ENCODE measurements around the gene SFMBT2.

- TF ChIP-seq CTCF (IDR thresholded peaks at IDR 0.05) (no peak), TCF7L2 (IDR thresholded peaks at IDR 0.05; ENCODE audit: low read depth, low read length) (no peak), REST (IDR thresholded peaks at IDR 0.05; ENCODE audit: insufficient read depth in 1 of 2, low read depth in 2 of 2, low read length in 1 of 2) (no peak), SIN3A (IDR thresholded peaks at IDR 0.05; ENCODE audit: borderline replicate concordance, insufficient read depth, low read depth, low read length) (no peak)
These were observed 222.3 kb downstream of the SFMBT2 start for GRCh38 chr10:7188456-7189050.

All from Panc1 (cell line).